Dendritic cell treated with granulocyte-macrophage colony-stimulating factor and Interleukin-4, amounts not matched to agents 40 ng/mL and 50 ng/mL, for 4 days (primary cell): ENCODE results near the gene SOX18.

Source experiments
- H3K27ac Mint-ChIP-seq: one replicate; pipeline ENCODE4 v1.8.0; 2022; ENCODE audit warnings: mild to moderate bottlenecking, mixed read lengths
- H3K27me3 Mint-ChIP-seq: one replicate; pipeline ENCODE4 v1.8.0; 2022; ENCODE audit warnings: mild to moderate bottlenecking, mixed read lengths
- H3K36me3 Mint-ChIP-seq: one replicate; pipeline ENCODE4 v1.8.0; 2022; ENCODE audit warnings: low read depth, mixed read lengths
- H3K4me1 Mint-ChIP-seq: one replicate; pipeline ENCODE4 v1.8.0; 2022; ENCODE audit warnings: low read depth, mixed read lengths
- H3K4me3 Mint-ChIP-seq: one replicate; pipeline ENCODE4 v1.8.0; 2022; ENCODE audit warnings: mild to moderate bottlenecking, moderate library complexity, mixed read lengths
- H3K9me3 Mint-ChIP-seq: one replicate; pipeline ENCODE4 v1.8.0; 2022; ENCODE audit warnings: mixed read lengths
- intact Hi-C: fragments of 100-400 bp; cut with micrococcal nuclease; formaldehyde crosslinking; loops from one replicate; pipeline ENCODE4 v1.15.0; 2022

Gene SOX18

GRCh38 chr20:64006490-64006889, 42.9 kb downstream of the SOX18 start:
- Mint-ChIP-seq H3K4me3 (no peak overlapping the region), H3K27me3 (no peaks in the 10 kb centered on the region), H3K4me1 (no peaks in the 10 kb centered on the region), H3K9me3 (peaks cover 7% of the 10 kb centered on the region), H3K36me3 (peaks cover 100% of the 10 kb centered on the region), H3K27ac (no peak overlapping the region)
- intact Hi-C loops = no loop called here

DNA sequence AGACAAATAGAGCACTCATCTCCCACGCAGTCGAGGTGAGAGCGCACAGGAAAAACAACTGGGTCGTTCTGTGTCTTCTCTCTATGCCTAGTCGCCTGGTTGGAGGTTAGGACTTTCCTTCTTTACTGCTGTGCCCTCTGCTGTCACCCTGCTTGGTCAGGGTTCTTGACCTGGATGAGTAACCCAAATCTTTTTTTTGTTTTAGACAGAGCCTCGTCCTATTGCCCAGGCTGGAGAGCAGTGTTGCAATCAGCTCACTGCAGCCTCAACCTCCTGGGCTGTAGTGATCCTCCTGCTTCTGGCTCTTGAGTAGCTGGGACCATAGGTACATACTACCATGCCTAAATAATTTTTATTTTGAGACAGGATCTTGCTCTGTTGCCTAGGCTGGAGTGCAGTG, 44.0 kb downstream of the SOX18 start:
- peaks cover 100% of the 10 kb centered on the region for H3K36me3 Mint-ChIP-seq
- H3K4me3 Mint-ChIP-seq = no peak overlapping the region
- H3K27me3 Mint-ChIP-seq = no peaks in the 10 kb centered on the region
- H3K9me3 Mint-ChIP-seq = peaks cover 7% of the 10 kb centered on the region
- no peak overlapping the region for H3K27ac Mint-ChIP-seq
- H3K4me1 Mint-ChIP-seq = no peaks in the 10 kb centered on the region
- intact Hi-C loops = no loop called here

DNA sequence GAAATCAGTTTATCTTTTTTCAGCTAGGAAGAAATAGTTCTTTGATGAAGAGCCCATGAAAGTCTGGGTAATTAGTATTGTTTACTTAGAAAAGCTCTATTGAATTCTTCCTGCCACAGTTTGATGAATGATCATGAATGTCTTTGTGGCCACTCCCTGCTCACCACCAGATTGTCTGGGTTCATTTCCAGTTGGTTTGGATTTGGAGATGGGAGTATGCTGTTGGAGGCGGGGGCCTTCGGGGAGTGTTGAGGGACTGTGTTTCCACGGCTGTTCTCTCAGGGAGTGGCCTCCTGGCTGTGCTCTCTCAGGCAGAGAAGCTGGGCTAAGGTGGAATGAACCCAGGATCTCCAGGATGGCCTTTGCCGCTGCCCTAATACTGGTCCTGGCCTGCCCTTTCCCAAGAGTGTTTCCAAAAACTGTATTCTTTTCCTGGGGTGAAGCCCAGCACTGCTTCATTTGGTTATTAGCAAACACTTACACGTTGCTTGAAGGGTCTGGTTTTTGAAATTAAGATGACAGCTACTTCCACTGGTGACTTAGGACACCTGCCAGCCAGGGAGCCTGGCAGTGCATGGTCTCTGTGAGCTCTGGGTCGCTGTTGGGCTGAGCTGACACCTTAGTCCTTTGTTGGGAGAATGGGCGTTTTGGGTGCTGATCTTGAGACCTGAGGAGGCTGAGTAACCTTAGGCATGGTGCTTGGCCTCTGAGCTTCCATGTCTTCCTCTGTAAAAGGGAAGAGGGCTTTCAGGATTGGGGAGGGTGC, 45.3 kb downstream of the SOX18 start:
- H3K4me3 Mint-ChIP-seq = no peak overlapping the region

GRCh38 chr20:64001607-64002011, 47.8 kb downstream of the SOX18 start:
- no peaks in the 10 kb centered on the region for H3K9me3 Mint-ChIP-seq
- H3K27me3 Mint-ChIP-seq = no peaks in the 10 kb centered on the region
- intact Hi-C loops = no loop called here
- H3K4me1 Mint-ChIP-seq = no peaks in the 10 kb centered on the region
- H3K4me3 Mint-ChIP-seq = no peak overlapping the region
- no peak overlapping the region for H3K27ac Mint-ChIP-seq
- peaks cover 100% of the 10 kb centered on the region for H3K36me3 Mint-ChIP-seq

More for the DNA sequence above, 45.3 kb downstream of the SOX18 start:
- Mint-ChIP-seq H3K9me3 (peaks cover 7% of the 10 kb centered on the region), H3K36me3 (peaks cover 100% of the 10 kb centered on the region), H3K27me3 (no peaks in the 10 kb centered on the region), H3K27ac (no peak overlapping the region), H3K4me1 (no peaks in the 10 kb centered on the region)
- intact Hi-C loops = no loop called here

DNA sequence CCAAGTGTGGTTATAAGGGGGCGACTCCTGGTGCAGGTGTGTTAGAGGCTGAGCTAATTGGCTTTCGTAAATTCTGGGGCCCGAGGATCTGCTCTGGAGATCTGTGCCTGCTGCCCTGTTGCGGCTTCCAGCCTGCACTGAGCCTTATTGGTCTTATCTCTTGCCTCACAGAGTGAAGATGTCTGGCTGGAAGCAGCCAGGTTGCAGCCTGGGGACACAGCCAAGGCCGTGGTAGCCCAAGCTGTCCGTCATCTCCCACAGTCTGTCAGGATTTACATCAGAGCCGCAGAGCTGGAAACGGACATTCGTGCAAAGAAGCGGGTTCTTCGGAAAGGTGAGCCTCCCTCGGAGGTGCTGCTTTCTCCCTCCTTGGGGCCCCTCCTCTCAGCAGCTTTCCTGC, 48.5 kb downstream of the SOX18 start:
- intact Hi-C loops = no loop called here
- Mint-ChIP-seq H3K4me1 (no peaks in the 10 kb centered on the region), H3K27me3 (no peaks in the 10 kb centered on the region), H3K36me3 (peaks cover 100% of the 10 kb centered on the region), H3K27ac (no peak overlapping the region), H3K9me3 (no peaks in the 10 kb centered on the region), H3K4me3 (no peak overlapping the region)
